ENCODE measurements around the gene CLIP2.
A peak's percentile ranks its signal among the peaks of the same experiment; 100 is the strongest.

The CLIP2 gene

GRCh38 chr7:74272305-74273038, 16.7 kb upstream of the CLIP2 start:
- peak; percentile 95 for DNase-seq (ENCODE audit: low read depth)

DNA sequence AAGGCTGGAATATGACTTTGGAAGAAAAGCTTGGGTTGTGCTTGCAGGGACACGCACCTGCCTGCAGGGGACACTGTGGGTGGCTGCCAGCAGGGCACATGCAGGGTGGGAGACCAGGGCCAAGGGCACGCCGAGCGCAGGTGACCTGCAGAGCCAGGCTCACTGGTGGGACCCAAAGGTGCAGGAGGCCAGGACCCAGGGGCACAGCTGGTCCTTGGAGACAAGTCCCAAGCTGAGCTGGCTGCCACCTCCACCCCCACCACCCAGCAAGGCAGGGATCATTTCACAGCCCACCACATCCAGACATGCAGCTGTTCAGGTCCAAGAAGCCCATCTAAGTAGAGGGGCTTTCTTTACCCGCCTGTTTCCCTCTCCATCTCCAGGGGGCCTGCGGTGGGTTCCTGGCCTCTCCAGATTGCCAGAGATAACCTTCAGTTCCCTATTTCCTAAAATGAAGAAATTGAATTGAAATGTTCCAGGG, 13.8 kb upstream of the CLIP2 start:
- DNase-seq (ENCODE audit: low read depth) = no peak

DNA sequence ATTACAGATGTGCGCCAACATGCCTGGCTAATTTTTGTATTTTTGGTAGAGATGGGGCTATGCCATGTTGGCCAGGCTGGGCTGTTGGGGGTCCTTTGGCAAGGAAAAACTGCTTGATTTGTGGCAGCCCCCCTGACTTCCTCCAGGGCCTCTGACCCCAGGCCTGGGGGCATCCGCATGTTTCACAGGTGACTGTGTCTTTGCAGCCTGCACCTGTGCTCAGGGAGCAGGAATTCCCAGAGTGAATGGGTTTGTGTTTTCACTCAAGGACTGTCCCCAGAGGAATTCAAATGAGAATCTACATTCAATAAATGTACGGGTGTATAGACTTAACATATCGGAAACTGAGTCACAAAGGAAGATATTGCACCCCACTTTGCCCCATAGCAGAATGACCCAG, 11.6 kb upstream of the CLIP2 start:
- DNase-seq (ENCODE audit: low read depth) = no peak

GRCh38 chr7:74280985-74281384, 8.2 kb upstream of the CLIP2 start:
- no peak for DNase-seq (ENCODE audit: low read depth)

DNA sequence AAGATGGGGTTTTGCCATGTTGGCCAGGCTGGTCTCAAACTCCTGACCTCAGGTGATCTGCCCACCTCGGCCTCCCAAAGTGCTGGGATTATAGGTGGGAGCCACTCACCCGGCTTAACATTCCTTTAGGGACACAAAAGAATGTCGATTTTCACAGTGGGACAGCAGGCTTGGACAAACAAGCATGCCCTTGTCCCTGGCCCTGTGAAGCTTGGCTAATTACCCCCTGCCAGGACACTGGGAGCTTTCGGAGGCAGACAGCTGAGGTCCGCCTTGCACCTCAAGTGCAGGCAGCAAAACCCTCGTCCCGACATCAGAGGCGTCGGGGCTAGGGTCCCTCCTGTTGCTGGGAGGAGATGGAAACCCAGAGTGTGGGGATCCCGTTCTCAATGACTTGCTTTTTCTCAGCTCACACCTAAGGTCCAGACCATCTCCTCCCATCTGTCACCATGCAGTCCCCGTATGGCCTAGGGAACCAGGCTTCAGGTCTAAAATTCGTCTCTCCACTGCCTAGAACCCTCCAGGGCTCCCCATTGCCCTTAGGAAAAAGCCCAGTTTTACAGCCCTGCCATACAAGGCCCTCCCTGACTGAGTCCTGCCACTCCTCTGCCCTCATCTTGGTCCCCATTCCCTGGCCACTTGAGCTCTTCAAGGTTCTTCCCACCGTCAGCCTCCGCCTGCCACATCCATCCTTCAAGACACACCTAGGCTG, 6.3 kb upstream of the CLIP2 start:
- DNase-seq (ENCODE audit: low read depth) = no peak

- no peak for DNase-seq (ENCODE audit: low read depth)
These were observed 5.3 kb upstream of the CLIP2 start for GRCh38 chr7:74283858-74284447.

- DNase-seq (ENCODE audit: low read depth) = peak; percentile 79
These were observed 4.4 kb upstream of the CLIP2 start for GRCh38 chr7:74284781-74285259.

DNA sequence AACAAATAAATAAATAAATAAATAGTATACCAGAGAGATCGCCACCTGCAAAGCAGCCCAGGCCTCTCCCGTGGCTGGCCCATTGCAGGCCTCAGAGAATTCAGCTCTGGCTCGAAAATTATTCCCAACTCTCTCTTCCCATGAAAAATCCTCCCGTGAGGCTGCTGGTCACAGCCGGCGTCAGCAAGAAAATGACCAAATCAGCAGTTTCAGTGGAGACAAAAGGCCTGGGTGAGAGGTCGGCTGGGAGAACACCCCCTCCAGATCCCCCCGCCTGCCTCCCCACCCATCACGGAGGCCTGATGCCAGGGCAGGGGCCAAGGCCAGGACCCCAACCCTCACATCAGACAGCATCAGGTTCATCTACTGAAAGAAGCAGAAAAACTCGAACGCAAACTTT, 3.1 kb upstream of the CLIP2 start:
- no peak for DNase-seq (ENCODE audit: low read depth)

- DNase-seq (ENCODE audit: low read depth) = no peak
These were observed 1.7 kb upstream of the CLIP2 start for GRCh38 chr7:74287303-74288033.

GRCh38 chr7:74288034-74288881, 949 bp upstream of the CLIP2 start:
- peak; percentile 99 for DNase-seq (ENCODE audit: low read depth)

GRCh38 chr7:74289659-74290552, 699 bp downstream of the CLIP2 start:
- DNase-seq (ENCODE audit: low read depth) = no peak

DNA sequence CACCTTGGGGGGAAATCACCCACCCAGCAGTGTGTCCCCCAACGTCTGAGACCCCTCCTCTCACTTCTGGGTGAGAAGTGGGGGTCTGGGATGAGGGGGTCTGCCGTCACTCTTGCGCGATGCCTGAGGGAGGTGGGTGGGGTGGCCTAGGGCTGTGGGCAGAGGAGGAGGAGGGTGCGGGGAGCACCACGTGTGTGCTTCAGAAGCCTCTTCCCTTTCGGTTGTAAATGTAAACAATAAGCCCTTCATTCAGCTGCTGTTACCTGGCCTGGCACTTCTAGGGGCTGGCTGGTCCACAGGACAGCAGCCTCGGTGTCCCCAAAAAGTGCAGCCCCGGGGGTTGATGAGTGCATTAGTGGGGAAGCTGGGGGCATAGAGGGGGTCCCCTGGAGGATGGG, 1.3 kb downstream of the CLIP2 start:
- no peak for DNase-seq (ENCODE audit: low read depth)

DNA sequence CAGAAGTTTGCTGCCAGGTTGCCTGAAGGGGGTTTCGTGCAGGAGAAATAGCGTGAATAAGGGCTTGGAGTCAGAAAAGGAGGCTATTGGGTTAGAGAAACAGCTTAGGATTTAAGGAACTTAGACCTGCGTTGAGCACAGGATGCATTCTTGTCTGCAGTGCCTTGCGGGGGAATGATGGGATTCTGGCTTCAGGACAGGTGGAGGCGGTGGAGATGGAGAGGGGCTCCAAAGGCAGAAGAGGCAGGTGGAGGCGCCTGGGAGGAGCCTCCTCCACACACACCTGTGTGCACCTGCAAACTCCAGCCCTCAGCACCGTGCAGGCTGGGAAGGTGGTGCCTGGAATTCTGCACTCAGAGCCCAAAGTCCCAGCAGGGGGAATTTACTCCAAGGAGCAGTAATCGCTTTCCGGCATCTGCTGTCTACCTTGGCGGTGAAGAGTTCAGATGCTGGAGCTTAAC, 1.8 kb downstream of the CLIP2 start:
- no peak for DNase-seq (ENCODE audit: low read depth)

GRCh38 chr7:74291535-74291934, 2.3 kb downstream of the CLIP2 start:
- no peak for DNase-seq (ENCODE audit: low read depth)

- DNase-seq (ENCODE audit: low read depth) = no peak
These were observed 3.8 kb downstream of the CLIP2 start for GRCh38 chr7:74292757-74293576.

GRCh38 chr7:74293577-74293908, 4.3 kb downstream of the CLIP2 start:
- no peak for DNase-seq (ENCODE audit: low read depth)

DNA sequence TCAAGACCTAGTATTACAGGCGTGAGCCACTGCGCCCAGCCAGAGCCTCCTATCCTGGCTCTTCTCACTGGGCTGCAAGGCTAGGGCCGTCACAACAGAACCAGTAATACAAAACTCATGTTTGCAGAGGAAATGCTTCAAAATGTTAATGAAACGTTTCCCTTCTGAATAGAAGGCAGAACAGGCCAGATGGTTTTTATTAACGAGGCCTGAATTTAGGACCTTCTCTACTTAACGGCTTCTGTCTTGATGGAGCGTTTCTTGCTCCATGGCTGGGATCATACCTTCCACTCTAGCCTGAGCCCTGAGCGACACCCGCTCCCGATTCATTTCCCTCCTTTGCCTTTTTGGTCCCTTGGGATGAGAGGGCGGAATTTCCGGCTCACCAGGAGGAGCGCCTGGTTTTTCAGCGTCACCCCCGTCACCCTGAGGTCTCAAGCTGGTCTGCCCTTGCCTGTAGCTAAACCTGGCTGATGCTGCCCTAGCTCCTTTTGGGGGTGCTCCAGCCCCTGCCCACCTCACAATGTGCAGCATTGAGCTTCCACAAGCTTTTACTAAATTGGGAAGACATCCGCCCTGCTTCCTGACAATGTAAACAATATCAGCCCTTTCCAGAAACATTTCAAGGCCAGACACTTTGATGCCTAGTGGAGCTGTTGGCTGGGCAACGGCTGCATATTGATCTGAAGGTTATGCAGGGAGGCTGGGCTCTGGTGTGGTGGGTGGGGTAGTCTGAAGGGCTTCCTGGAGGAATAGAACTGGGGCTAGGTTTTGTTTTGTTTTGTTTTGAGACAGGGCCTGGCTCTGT, 5.2 kb downstream of the CLIP2 start:
- no peak for DNase-seq (ENCODE audit: low read depth)

- DNase-seq (ENCODE audit: low read depth) = no peak
These were observed 8.5 kb downstream of the CLIP2 start for GRCh38 chr7:74297516-74298233.

Data from CMK (cell line).